ENCODE results near the gene FOXA3.
"Not testable (repeated sequence)": the region's sequence is repeated elsewhere in the genome, so short reads cannot be mapped to it uniquely, and the experiment has no call there.

Gene FOXA3

DNA sequence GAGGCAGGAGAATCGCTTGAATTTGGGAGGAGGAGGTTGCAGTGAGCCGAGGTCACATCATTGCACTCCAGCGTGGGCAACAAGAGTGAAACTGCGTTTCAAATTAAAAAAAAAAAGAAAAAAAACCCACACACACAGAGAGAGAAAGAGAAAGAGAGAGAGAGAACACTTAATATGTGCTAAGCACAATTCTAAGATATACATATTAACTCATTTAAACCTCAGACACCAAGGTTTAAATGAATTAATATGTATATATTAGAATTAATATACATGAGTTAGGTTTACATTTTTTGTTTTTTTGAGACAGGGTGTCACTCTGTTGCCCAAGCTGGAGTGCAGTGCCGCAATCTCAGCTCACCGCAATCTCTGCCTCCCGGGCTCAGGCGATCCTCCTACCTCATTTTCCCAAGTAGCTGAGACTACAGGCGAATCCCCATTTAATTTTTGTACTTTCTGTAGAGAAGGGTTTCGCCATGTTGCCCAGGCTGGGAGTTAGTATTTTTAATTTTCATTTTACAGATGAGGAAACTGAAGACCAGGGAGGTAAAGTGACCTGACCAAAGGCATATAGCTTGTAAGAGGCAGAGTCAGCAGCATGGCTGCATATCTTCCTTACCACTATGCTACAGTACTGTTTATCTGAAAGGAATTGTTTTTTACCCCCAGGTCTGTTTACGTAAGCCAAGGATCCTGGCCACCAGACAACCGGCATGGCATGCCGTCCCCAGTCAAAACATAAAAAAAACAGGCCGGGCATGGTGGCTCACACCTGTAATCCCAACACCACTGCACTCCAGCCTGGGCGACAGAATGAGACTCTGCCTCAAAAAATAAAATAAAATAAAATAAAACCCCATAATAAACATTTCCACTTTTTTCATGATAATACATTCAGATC, 3.5 kb upstream of the FOXA3 start:
- Mint-ChIP-seq H3K27me3 (ENCODE audit: low read depth) (peaks cover 26% of the 10 kb centered on the region), H3K36me3 (ENCODE audit: low read depth) (peaks cover 15% of the 10 kb centered on the region), H3K4me3 (no peak overlapping the region), H3K4me1 (ENCODE audit: low read depth) (peaks cover 22% of the 10 kb centered on the region), H3K9me3 (no peaks in the 10 kb centered on the region), H3K27ac (peak overlapping the region; percentile 63)

DNA sequence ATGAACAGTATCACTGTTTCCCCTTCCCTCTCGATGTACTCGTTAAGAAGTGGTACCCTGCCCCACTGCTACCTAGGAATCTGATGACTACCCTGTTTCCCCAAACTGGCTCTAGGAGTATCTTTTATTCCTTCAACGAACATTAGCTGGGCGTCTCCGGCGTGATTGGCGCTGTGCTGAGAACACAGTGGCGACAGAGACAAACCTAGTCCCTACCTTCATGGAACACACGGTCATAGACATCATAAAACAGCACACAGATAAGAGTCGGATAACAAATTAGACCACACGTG, 1.9 kb upstream of the FOXA3 start:
- Mint-ChIP-seq H3K4me3 (peak overlapping the region; percentile 96), H3K27ac (peak overlapping the region; percentile 94), H3K4me1 (ENCODE audit: low read depth) (peaks cover 22% of the 10 kb centered on the region), H3K27me3 (ENCODE audit: low read depth) (peaks cover 42% of the 10 kb centered on the region), H3K36me3 (ENCODE audit: low read depth) (peaks cover 15% of the 10 kb centered on the region), H3K9me3 (no peaks in the 10 kb centered on the region)

DNA sequence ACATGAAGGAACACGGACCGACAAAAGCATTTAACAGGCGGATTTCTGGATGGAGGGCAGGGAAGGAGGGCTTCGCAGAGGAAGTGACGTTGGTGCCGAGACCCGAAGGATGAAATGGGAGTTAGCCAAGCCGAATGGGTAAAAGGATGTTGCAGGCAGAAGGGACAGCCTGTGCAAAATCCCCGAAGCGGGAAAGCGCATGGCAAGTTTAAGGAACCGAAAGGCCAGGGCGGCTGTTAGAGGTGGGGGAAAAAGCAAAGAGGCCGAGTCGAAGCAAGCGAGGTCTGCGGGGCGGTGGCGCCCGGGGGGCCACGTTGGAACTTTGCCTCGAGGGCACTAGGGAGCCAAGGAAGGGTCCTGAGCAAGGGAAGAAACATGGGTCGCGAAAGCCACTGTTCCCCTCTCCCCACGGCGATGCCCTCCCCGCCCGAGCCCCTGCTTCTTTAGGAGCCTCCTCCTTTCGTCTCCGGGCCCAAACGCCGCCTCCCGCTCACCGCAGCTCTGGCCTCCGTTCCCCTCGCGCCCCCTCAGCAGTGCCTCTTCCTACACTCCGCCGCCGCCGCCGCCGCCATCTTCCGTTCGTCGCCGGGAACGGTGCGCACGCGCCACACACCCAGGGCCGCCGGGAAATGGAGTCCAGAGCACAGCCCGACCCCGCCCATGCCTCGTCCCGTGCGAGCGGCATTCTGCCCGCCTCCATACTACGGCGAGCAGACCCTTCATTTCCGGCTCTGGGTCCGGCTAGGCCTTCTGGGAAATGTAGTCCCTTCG, 1.4 kb upstream of the FOXA3 start, which contains the start of gene SYMPK:
SYMPK (minus strand) TSS at position 584 of the 771 bp plus-strand sequence. CDS start 8,652 bp downstream, outside the sequence.
- peaks cover 15% of the 10 kb centered on the region for H3K36me3 Mint-ChIP-seq (ENCODE audit: low read depth)
- H3K27me3 Mint-ChIP-seq (ENCODE audit: low read depth) = peaks cover 48% of the 10 kb centered on the region
- H3K27ac Mint-ChIP-seq = peak within 1 kb of the TSS; percentile 94
- H3K4me1 Mint-ChIP-seq (ENCODE audit: low read depth) = peaks cover 22% of the 10 kb centered on the region
- H3K4me3 Mint-ChIP-seq = peak within 1 kb of the TSS; percentile 96
- no peaks in the 10 kb centered on the region for H3K9me3 Mint-ChIP-seq

DNA sequence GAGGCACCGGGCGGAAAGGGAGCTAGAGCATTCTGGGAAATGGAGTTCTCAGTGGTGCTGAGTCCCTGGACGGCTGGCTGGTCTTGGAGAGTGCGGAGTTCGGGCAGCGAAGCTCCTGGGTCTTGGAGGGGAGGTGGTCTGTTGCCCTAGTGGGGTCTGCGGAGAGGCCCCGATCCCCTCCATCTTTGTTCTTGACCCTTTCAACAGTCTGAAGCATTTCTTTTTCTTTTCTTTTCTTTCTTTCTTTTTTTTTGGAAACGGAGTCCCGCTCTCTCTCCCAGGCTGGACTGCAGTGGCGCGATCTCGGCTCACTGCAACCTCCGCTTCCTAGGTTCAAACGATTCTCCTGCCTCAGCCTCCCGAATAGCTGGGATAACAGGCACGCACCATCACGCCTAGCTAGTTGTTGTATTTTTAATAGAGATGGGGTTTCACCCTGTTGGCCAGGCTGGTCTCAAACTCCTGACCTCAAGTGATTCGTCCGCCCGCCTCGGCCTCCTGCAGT, 739 bp upstream of the FOXA3 start:
- Mint-ChIP-seq H3K4me3 (peak overlapping the region; percentile 96), H3K4me1 (ENCODE audit: low read depth) (peaks cover 19% of the 10 kb centered on the region), H3K27ac (peak overlapping the region; percentile 94), H3K36me3 (ENCODE audit: low read depth) (peaks cover 15% of the 10 kb centered on the region), H3K9me3 (no peaks in the 10 kb centered on the region), H3K27me3 (ENCODE audit: low read depth) (peaks cover 50% of the 10 kb centered on the region)

DNA sequence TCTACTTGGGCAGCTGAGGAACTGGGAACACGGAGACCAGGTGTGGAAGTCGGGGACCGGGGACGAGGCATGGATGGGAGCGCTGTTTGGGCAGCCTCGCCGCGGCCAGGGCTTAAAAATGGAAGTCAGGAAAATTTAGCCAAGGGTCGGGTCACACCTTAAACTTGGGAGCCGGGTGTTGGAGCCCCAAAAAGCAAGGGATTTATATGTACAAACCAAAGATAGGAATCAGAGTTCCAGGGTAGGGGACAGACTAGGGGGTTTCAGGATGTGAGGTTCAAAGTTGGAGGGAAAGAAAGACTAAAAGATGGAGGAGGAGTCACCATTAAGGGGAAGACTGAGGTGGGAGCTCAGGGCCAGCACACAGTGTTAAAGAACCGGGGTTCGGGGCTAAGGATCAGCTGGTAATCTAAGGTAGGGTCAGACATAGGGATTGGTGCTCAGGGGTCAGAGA, 530 bp downstream of the FOXA3 start:
- Mint-ChIP-seq H3K36me3 (ENCODE audit: low read depth) (peaks cover 9% of the 10 kb centered on the region), H3K4me1 (ENCODE audit: low read depth) (peaks cover 19% of the 10 kb centered on the region), H3K27ac (no peak overlapping the region), H3K9me3 (no peaks in the 10 kb centered on the region), H3K4me3 (peak overlapping the region; percentile 36), H3K27me3 (ENCODE audit: low read depth) (peaks cover 50% of the 10 kb centered on the region)

DNA sequence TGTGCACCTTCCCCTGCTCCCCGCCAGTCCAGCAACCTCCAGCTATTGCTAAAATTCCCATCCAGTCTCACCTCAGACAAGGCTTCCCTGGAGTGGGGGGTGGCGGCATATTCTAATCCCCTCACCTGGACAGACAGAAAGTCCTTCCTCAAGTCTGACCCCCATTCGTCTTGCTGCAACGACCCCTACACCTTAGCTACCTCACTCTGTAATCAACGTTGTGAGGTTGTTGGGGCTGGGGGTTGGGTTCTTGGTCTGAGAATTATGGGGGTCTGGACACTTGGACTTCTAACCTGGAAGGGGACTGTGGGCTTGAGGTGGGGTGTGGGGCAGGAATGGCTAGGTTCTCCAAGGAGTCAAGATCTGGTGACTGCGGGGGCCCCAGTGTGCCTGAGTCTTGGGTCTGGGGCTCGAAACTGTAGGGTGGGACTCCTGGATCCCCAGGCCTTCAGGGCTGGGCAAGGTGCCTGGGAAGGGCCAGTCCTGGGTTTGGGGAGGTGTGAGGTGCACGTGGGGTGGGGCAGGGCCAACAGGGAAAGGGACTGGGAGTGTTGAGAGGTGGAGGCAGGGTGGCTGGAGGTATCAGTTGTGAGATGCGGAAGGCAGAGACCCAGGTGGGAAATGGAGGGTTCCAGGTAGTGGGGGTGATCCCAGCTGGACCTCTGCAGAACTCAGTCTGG, 1.3 kb downstream of the FOXA3 start:
- Mint-ChIP-seq H3K9me3 (no peaks in the 10 kb centered on the region), H3K4me1 (ENCODE audit: low read depth) (peaks cover 19% of the 10 kb centered on the region), H3K27ac (no peak overlapping the region), H3K4me3 (no peak overlapping the region), H3K27me3 (ENCODE audit: low read depth) (peaks cover 50% of the 10 kb centered on the region), H3K36me3 (ENCODE audit: low read depth) (peaks cover 6% of the 10 kb centered on the region)

DNA sequence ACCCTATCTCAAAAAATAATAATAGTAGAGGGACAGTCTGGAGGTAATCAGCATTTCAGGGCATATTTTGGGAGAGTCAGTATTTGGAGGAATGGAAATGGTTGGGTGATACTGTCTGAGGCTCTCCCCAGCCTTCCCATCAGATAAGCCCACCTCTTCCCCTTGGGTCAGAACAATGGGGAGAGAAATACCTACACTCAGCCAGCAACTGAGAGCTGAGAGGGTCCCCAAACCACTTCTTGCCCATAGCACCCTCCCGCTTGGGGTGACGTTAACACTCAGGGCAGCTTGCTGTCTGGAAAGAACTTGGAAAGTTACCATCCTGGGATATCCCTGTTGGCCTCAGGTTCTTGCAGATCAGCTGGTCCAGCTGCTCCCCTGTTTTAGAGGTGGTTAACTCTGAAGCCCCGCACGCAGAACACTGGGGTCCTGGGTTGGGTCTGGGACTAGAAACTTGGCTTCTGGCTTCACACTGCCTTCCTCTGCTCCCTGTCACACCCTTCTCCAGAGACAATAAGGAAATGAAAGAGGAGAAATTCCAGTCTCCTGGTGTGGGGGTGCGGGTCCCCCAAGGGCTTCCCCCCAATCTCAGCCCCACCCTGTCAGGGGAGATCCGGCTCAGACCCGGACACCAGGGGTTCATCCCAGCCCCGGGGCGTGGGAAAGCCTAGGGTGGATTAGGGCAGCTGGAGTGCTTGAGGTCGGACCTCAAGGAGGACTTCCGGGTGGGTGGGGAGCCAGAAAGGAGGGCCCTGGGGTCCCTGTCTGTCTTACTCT, 2.5 kb downstream of the FOXA3 start:
- Mint-ChIP-seq H3K4me1 (ENCODE audit: low read depth) (peaks cover 16% of the 10 kb centered on the region), H3K36me3 (ENCODE audit: low read depth) (peaks cover 6% of the 10 kb centered on the region), H3K4me3 (no peak overlapping the region)

DNA sequence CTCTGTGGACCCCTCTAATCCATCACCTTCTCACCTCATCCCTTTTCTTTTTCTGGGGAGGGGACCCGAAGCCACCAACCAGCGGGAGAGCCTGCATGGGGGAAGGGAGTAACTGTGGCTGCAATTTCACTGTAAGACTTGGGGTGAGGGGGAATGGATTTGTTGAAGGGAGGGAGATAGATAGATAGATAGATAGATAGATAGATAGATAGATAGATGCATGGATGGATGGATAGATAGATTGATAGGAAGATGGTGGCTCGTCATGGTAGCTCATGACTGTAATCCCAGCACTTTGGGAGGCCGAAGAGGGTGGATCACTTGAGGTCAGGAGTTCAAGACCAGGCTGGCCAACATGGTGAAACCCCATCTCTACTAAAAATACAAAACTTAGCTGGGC, 3.1 kb downstream of the FOXA3 start:
- peaks cover 11% of the 10 kb centered on the region for H3K4me1 Mint-ChIP-seq (ENCODE audit: low read depth)
- peaks cover 50% of the 10 kb centered on the region for H3K27me3 Mint-ChIP-seq (ENCODE audit: low read depth)
- not testable (repeated sequence) for H3K9me3 Mint-ChIP-seq; H3K36me3 Mint-ChIP-seq (ENCODE audit: low read depth); H3K4me3 Mint-ChIP-seq
- peak overlapping the region; percentile 8 for H3K27ac Mint-ChIP-seq

More for the DNA sequence above, 2.5 kb downstream of the FOXA3 start:
- no peaks in the 10 kb centered on the region for H3K9me3 Mint-ChIP-seq
- H3K27ac Mint-ChIP-seq = no peak overlapping the region
- peaks cover 50% of the 10 kb centered on the region for H3K27me3 Mint-ChIP-seq (ENCODE audit: low read depth)

DNA sequence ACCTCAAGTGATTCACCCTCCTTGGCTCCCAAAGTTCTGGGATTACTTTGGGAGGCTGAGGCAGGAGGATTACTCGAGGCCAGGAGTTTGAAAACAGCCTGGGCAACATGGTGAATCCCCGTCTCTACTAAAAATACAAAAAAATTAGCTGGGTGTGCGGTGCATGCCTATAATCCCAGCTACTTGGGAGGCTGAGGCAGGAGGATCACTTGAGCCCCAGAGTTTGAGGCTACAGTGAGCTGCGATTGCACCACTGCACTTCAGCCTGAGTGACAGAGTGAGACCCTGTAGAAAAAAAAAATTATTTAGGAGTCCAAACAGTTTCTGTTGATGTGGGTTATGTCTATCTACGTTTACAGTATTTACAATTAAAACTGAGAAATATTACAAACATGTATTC, 6.7 kb downstream of the FOXA3 start:
- no peak overlapping the region for H3K27ac Mint-ChIP-seq
- no peaks in the 10 kb centered on the region for H3K36me3 Mint-ChIP-seq (ENCODE audit: low read depth)
- no peaks in the 10 kb centered on the region for H3K4me1 Mint-ChIP-seq (ENCODE audit: low read depth)
- H3K27me3 Mint-ChIP-seq (ENCODE audit: low read depth) = peaks cover 29% of the 10 kb centered on the region
- no peaks in the 10 kb centered on the region for H3K9me3 Mint-ChIP-seq
- H3K4me3 Mint-ChIP-seq = no peak overlapping the region

DNA sequence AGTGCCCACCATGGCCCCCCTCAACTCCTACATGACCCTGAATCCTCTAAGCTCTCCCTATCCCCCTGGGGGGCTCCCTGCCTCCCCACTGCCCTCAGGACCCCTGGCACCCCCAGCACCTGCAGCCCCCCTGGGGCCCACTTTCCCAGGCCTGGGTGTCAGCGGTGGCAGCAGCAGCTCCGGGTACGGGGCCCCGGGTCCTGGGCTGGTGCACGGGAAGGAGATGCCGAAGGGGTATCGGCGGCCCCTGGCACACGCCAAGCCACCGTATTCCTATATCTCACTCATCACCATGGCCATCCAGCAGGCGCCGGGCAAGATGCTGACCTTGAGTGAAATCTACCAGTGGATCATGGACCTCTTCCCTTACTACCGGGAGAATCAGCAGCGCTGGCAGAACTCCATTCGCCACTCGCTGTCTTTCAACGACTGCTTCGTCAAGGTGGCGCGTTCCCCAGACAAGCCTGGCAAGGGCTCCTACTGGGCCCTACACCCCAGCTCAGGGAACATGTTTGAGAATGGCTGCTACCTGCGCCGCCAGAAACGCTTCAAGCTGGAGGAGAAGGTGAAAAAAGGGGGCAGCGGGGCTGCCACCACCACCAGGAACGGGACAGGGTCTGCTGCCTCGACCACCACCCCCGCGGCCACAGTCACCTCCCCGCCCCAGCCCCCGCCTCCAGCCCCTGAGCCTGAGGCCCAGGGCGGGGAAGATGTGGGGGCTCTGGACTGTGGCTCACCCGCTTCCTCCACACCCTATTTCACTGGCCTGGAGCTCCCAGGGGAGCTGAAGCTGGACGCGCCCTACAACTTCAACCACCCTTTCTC, 8.2 kb downstream of the FOXA3 start:
- Mint-ChIP-seq H3K27me3 (ENCODE audit: low read depth) (peaks cover 20% of the 10 kb centered on the region), H3K27ac (no peak overlapping the region), H3K4me1 (ENCODE audit: low read depth) (peaks cover 7% of the 10 kb centered on the region), H3K36me3 (ENCODE audit: low read depth) (no peaks in the 10 kb centered on the region), H3K9me3 (no peaks in the 10 kb centered on the region), H3K4me3 (no peak overlapping the region)

DNA sequence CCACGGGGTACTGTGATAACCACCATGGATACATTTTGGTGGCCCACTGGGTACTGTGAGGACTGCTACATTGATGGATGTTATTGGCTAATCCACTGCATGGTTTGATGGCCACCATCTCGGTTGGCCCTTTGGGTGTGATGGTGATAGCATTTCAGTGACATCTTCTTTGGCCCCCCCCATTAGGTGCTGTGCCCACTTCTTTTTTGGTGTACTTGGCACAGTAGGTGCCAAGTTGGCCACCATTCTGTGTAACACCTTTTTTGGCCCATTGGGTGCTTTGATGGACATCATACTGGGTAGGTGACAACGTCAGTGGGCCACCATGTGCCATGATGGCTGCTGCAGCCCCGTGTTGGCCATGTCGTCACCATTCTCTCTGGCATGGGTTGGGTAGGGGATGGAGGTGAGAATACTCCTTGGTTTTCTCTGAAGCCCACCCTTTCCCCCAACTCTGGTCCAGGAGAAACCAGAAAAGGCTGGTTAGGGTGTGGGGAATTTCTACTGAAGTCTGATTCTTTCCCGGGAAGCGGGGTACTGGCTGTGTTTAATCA, 9.2 kb downstream of the FOXA3 start:
- H3K27ac Mint-ChIP-seq = no peak overlapping the region
- peaks cover 14% of the 10 kb centered on the region for H3K27me3 Mint-ChIP-seq (ENCODE audit: low read depth)
- no peaks in the 10 kb centered on the region for H3K9me3 Mint-ChIP-seq
- peaks cover 11% of the 10 kb centered on the region for H3K4me1 Mint-ChIP-seq (ENCODE audit: low read depth)
- no peaks in the 10 kb centered on the region for H3K36me3 Mint-ChIP-seq (ENCODE audit: low read depth)
- H3K4me3 Mint-ChIP-seq = no peak overlapping the region

DNA sequence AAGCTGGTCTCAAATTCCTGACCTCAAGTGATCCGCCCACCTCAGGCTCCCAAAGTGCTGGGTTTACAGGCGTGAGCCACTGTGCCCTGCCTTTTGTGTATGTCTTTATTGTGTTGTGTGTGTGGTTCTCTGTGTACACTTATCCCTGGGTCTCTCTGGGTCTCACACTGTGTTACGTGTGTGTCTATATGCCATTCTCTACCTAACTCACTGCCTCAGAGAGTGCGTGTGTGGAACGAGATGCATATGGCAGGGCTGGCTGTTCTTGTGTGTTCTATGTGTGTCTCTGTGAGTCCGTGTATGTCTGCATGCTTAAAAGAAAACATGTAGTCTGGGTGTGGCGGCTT, 10.5 kb downstream of the FOXA3 start:
- Mint-ChIP-seq H3K9me3 (no peaks in the 10 kb centered on the region), H3K27me3 (ENCODE audit: low read depth) (peaks cover 14% of the 10 kb centered on the region), H3K4me3 (no peak overlapping the region), H3K27ac (no peak overlapping the region), H3K4me1 (ENCODE audit: low read depth) (peaks cover 14% of the 10 kb centered on the region), H3K36me3 (ENCODE audit: low read depth) (no peaks in the 10 kb centered on the region)

DNA sequence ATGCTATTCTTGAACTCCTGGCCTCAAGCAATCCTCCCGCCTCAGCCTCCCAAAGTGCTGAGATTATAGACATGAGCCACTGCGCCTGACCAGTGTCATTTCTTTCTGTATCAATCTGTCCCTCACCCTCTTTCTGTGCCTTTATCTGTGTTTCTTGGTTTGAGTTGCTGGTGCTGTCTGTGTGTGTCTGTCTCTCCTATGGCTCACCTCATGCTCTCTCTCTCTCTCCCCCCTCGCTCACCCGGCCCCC, 12.0 kb downstream of the FOXA3 start:
- Mint-ChIP-seq H3K36me3 (ENCODE audit: low read depth) (no peaks in the 10 kb centered on the region), H3K4me1 (ENCODE audit: low read depth) (peaks cover 15% of the 10 kb centered on the region), H3K4me3 (peak overlapping the region; percentile 29), H3K9me3 (no peaks in the 10 kb centered on the region), H3K27me3 (ENCODE audit: low read depth) (peaks cover 16% of the 10 kb centered on the region), H3K27ac (peak overlapping the region; percentile 5)

Measured in T-helper 1 cell treated with Interleukin-12 subunit alpha and Interleukin-12 subunit beta and Interleukin-4 antibody, amounts not matched to agents 30 μg/mL and 1 μg/mL, for 36 hours (primary cell).